K562 (cell line): ENCODE measurements around the gene NTRK1. TPM values are rescaled to one million over a fixed set of nuclear protein-coding genes. Genes with fewer than 3 reads are reported as not detected.

Experiments
- CHAMP1 ChIP-seq: fragments of 450-650 bp; IDR thresholded peaks from 2 replicates; pipeline ENCODE4 v1.6.1; 2016; ENCODE audit warnings: mild to moderate bottlenecking
- DEAF1 ChIP-seq: fragments of 450-650 bp; formaldehyde crosslinking; IDR thresholded peaks from 2 replicates; pipeline ENCODE4 v1.4.0; 2020; ENCODE audit warnings: mild to moderate bottlenecking, moderate library complexity
- KDM2B ChIP-seq: fragments of 250-450 bp; sonication (Bioruptor Pico); IDR thresholded peaks from 2 replicates; pipeline ENCODE4 v1.8.0; 2021; ENCODE audit warnings: mild to moderate bottlenecking, moderate library complexity
- KLF10 ChIP-seq: fragments of 250-450 bp; sonication (Bioruptor Pico); IDR thresholded peaks from 2 replicates; pipeline ENCODE4 v1.6.1; 2021; ENCODE audit warnings: matching md5 sums
- PATZ1 ChIP-seq: fragments of 250-450 bp; sonication (Bioruptor Pico); IDR thresholded peaks from 2 replicates; pipeline ENCODE4 v1.5.0; 2020; ENCODE audit warnings: mild to moderate bottlenecking, borderline replicate concordance
- PCBP2 ChIP-seq: fragments of 200-400 bp; formaldehyde crosslinking; IDR thresholded peaks from 2 replicates; pipeline ENCODE4 v1.6.1; 2018; ENCODE audit warnings: low read length, low read depth, mild to moderate bottlenecking, moderate library complexity; ENCODE audit not compliant: poor library complexity, severe bottlenecking
- POLR2G ChIP-seq: fragments of 200-400 bp; formaldehyde crosslinking; IDR thresholded peaks from 2 replicates; pipeline ENCODE4 v1.6.1; 2017; ENCODE audit warnings: low read depth, mild to moderate bottlenecking, antibody characterized with exemption, low read length, moderate library complexity
- POU5F1 ChIP-seq: fragments of 150-350 bp; IDR thresholded peaks from 2 replicates; pipeline ENCODE4 v1.6.1; 2014; ENCODE audit warnings: borderline replicate concordance, low read length, low read depth, mild to moderate bottlenecking; ENCODE audit not compliant: partially characterized antibody
- RAD21 ChIP-seq, 2 experiments: fragments of 250-450 bp in 1 of 2; fragments of 450-650 bp in 1 of 2; sonication (Bioruptor Pico) in 1 of 2; formaldehyde crosslinking in 1 of 2; IDR thresholded peaks in 1 of 2; conservative IDR thresholded peaks in 1 of 2; 2 replicates each; pipeline versions ENCODE4 v1.4.0 to v1.8.0; 2020 to 2022; ENCODE audit warnings: mild to moderate bottlenecking in 2 of 2, moderate library complexity in 1 of 2
- SMAD2 ChIP-seq: fragments of 150-350 bp; IDR thresholded peaks from 2 replicates; pipeline ENCODE4 v1.6.1; 2014; ENCODE audit warnings: low read depth, mild to moderate bottlenecking, low read length
- STAT5B ChIP-seq: fragments of 250-450 bp; sonication (Bioruptor Pico); IDR thresholded peaks from 2 replicates; pipeline ENCODE4 v1.8.0; 2021; ENCODE audit warnings: mild to moderate bottlenecking, inconsistent platforms
- TCF7L2 ChIP-seq: fragments of 150-350 bp; IDR thresholded peaks from 2 replicates; pipeline ENCODE4 v1.6.1; 2016; ENCODE audit warnings: low read depth, mild to moderate bottlenecking, low read length, moderate library complexity
- TEAD1 ChIP-seq, 2 experiments: fragments of 450-650 bp in 1 of 2; sonication (generic) in 1 of 2; formaldehyde crosslinking; IDR thresholded peaks; 2 replicates each; pipeline versions ENCODE4 v1.4.0 to v1.8.0; 2020 to 2022; ENCODE audit warnings: mild to moderate bottlenecking in 2 of 2, missing genetic modification reagents in 1 of 2
- ZBTB8A ChIP-seq: fragments of 450-650 bp; IDR thresholded peaks from 2 replicates; pipeline ENCODE4 v1.6.1; 2018; ENCODE audit warnings: mild to moderate bottlenecking, moderate library complexity; ENCODE audit not compliant: partially characterized antibody
- ZC3H8 ChIP-seq: fragments of 450-650 bp; IDR thresholded peaks from 2 replicates; pipeline ENCODE4 v1.6.1; 2017
- ZFPM2 ChIP-seq: fragments of 250-450 bp; sonication (Bioruptor Pico); IDR thresholded peaks from 2 replicates; pipeline ENCODE4 v1.5.1; 2022; ENCODE audit warnings: mild to moderate bottlenecking
- ZNF140 ChIP-seq: fragments of 250-450 bp; sonication (Bioruptor Pico); IDR thresholded peaks from 2 replicates; pipeline ENCODE4 v1.8.0; 2021; ENCODE audit warnings: moderate library complexity, mild to moderate bottlenecking, inconsistent platforms
- ZNF174 ChIP-seq: fragments of 250-450 bp; sonication (Bioruptor Pico); IDR thresholded peaks from 2 replicates; pipeline ENCODE4 v1.4.0; 2020; ENCODE audit warnings: mild to moderate bottlenecking
- ZNF263 ChIP-seq: sonication (generic); formaldehyde crosslinking; IDR thresholded peaks from 2 replicates; pipeline ENCODE4 v1.8.0; 2022; ENCODE audit warnings: mild to moderate bottlenecking, missing genetic modification reagents, borderline replicate concordance
- ZNF586 ChIP-seq: fragments of 450-650 bp; formaldehyde crosslinking; conservative IDR thresholded peaks from 2 replicates; pipeline ENCODE4 v1.4.0; 2020; ENCODE audit warnings: mild to moderate bottlenecking, moderate library complexity
- ZNF639 ChIP-seq, 2 experiments: fragments of 200-800 bp in 1 of 2; sonication (Bioruptor generic) in 1 of 2; sonication (generic) in 1 of 2; formaldehyde crosslinking in 1 of 2; IDR thresholded peaks in 1 of 2; conservative IDR thresholded peaks in 1 of 2; 2 replicates each; pipeline versions ENCODE4 v1.5.0 to v1.6.1; 2016 to 2020; ENCODE audit warnings: missing compliant biosample characterization in 1 of 2, missing genetic modification characterization in 1 of 2, missing genetic modification reagents in 1 of 2
- polyA plus RNA-seq, 8 experiments: library from polyadenylated mRNA; depleted of rRNA in 4 of 8; stranded (reverse) in 5 of 8; unstranded in 3 of 8; fragments of >200 nt; fragmentation: Nextera tagmentation in 2 of 8; fragmentation: Illumina TruSeq in 1 of 8; extraction: Ambion mirVana in 2 of 8; extraction: Trizol in 1 of 8; gene quantifications; 2 replicates each; pipeline versions ENCODE4 v1.2.1 to v1.2.3, GENCODE V29; 2011 to 2014; ENCODE audit warnings: inconsistent platforms in 1 of 8, missing spikeins in 1 of 8
- total RNA-seq, 7 experiments: library from RNA; depleted of rRNA in 6 of 7; stranded (reverse); fragments of >200 nt in 6 of 7; fragmentation: Illumina TruSeq in 2 of 7; extraction: Trizol in 2 of 7; gene quantifications; 2 replicates each; pipeline versions ENCODE4 v1.2.1 to v1.2.3, GENCODE V29; 2011 to 2021; ENCODE audit warnings: low replicate concordance in 1 of 7

The NTRK1 gene
- total and polyA plus RNA-seq, 9 of the 15 experiments (the other 6 are each of a cell fraction or from before 2014, with no cell fraction given), result 0.46 to 30.0 (median 7.9) TPM

GRCh38 chr1:156914440-156914856, 53.8 kb downstream of the NTRK1 start (continued):
- TF ChIP-seq CHAMP1 (no peak), PCBP2 (no peak), ZNF586 (CRISPR knock-in tag) (no peak), POU5F1 (no peak), STAT5B (CRISPR knock-in tag) (no peak), ZNF174 (no peak), KLF10 (CRISPR knock-in tag) (no peak), DEAF1 (CRISPR knock-in tag) (no peak), ZNF140 (no peak), PATZ1 (CRISPR knock-in tag) (no peak), ZNF263 (peak; percentile 100), ZBTB8A (no peak), SMAD2 (no peak), ZFPM2 (CRISPR knock-in tag) (no peak), ZNF639 (CRISPR knock-in tag; conservative IDR thresholded peaks at IDR 0.05 in 1 of 2, IDR thresholded peaks at IDR 0.05 in 1 of 2) (0 out of 4 replicates have a peak, but pooled peaks of 1 of the 2 experiments have one; percentile 53), ZC3H8 (no peak), TEAD1 (CRISPR knock-in tag; IDR thresholded peaks at IDR 0.05) (no peak), RAD21 (CRISPR knock-in tag; conservative IDR thresholded peaks at IDR 0.05 in 1 of 2, IDR thresholded peaks at IDR 0.05 in 1 of 2) (peak in 1 of 2 experiments; percentile 28; a peak in 2 of 4 replicates), TCF7L2 (no peak), POLR2G (no peak), KDM2B (CRISPR knock-in tag) (no peak)
